Fibroblast of the conjunctiva (primary cell): ENCODE measurements around the gene HFM1.
"Not testable (repeated sequence)": the region's sequence is repeated elsewhere in the genome, so short reads cannot be mapped to it uniquely, and the experiment has no call there.

Experiments used
- DNase-seq: peaks from one replicate; pipeline ENCODE4 v3.0.0-alpha.2; 2010; ENCODE audit warnings: low read depth

The HFM1 gene

DNA sequence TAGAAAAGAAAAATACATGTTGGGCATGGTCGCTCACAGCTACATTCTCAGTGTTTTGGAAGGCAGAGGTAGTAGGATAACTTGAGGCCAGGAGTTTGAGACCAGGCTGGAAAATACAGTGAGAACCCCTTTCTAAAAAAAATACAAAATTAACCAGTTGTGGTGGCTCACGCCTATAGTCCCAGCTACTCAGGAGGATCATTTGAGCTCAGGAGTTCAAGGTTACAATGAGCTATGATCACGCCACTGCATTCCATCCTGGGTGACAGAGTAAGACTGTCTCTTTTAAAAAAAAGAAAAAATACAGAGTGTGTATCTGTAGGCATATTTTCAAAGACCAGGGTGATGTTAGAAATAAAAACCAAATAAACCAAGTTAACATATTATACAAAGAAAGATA is 57.8 kb downstream of the HFM1 start:
- DNase-seq: no peak

DNA sequence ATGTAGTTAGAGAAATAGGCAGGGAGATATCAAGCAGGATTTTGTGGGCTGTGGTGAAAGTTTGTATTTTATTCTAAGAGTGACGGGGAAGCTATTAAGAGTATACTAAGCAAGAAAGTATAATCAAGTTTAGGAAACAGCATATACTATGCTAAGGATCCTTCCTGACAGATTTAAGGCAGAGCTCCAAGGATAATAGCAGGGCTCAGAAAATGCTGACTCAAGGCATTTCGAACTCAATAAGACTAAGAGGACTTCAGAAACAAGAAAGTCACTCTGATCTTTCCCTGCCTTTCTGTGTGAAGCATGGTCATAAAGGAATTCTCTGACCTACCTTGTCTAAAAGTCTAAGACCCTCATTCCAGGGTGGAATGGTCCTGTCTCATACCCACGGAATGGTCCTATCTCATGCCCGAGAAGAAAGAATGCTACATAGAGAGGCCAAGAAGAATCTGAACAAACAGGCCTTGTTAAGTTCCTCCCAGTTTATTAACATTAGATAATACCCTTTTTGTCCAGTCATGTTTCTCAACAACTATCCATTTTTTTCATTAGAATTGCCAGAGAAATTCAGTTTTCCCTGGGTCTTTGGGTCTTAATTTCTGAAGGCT is 59.1 kb downstream of the HFM1 start:
- no peak for DNase-seq

DNA sequence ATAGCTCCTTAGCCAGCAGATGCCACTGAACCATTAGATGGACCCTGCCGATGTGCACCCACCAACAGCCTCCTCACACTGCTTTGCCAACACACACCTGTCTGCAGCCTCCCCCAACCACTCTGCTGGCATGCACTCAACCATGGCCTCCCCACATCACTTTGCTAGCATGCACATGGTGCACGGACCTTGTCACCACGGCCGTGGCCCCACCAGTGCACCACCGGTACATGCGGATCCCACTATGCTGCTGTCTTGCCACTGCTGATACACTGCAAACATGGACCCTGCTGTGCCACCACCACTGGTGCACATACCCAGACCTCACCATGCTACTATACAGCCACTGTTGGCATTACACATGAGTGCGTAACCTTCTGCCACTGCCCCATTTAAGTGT is 66.1 kb downstream of the HFM1 start:
- no peak for DNase-seq

DNA sequence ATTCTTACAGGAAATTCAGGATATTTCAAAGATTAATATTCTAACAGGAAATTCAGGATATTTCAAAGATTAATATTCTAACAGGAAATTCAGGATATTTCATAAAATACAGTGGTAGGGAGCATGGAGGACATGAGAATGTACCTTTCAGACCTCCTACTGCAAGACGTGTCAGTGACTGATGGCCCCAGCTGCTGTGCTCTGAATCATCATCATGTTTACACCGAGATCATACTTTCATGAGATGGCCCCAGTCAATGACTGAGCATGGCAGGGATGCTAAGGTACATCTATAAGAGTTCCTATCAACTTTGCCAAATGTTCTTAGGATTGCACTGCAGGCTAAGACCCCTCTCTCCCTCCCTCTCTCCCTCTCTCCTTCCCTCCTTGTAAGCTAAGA is 69.0 kb downstream of the HFM1 start:
- DNase-seq: no peak

DNA sequence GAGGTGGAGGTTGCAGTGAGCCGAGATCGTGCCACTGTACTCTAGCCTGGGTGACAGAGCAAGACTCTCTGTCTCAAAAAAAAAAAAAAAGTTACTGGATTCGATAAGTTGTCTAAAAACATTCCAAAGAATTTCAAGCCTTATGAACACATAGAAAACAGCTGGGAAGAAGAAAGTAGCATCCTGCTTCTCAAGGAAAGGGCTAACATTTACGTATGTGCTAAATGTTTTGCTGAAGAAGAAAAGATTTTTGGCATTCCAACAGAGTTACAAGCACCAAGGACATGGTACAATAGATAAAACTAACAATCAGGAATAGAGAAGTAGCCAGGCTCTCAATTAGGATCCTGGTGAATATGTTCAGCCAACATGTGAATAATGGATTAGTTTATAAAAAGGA is 69.8 kb downstream of the HFM1 start:
- DNase-seq: no peak

DNA sequence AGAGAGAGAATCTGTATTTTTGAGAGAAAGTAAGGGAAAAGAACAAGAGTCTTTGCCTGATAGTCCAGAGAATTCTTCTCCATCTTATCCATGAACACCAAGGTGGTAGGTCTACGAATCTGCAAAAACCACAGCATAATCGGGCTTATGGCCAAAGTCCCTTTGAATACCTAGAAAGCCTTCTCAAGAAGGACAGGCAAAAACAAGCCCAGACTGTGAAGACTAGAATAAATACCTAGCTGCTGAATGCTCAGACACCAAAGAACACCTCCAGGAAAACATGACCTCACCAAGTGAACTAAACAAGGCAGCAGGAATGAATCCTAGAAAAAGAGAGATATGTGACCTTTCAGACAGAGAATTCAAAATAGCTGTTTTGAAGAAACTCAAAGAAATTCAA is 79.2 kb downstream of the HFM1 start:
- DNase-seq: no peak

DNA sequence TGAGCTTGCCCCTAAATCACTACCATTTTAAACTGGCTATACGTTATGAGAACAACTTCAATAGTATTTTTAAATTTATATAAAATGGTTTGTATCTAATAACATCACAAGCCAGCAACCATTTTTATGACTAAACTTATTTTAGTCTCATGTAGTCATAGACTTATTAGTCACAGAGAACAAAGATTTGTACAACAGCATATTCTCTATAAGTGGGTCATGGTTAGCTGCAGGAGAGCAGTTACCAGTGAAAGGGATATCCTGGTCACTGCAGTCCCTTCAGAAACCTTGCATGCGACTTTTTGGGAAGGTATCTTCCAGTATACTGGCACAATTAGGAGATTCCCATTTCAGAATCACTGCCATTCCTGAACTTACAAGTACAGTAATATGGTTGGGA is 90.0 kb downstream of the HFM1 start:
- DNase-seq: no peak

DNA sequence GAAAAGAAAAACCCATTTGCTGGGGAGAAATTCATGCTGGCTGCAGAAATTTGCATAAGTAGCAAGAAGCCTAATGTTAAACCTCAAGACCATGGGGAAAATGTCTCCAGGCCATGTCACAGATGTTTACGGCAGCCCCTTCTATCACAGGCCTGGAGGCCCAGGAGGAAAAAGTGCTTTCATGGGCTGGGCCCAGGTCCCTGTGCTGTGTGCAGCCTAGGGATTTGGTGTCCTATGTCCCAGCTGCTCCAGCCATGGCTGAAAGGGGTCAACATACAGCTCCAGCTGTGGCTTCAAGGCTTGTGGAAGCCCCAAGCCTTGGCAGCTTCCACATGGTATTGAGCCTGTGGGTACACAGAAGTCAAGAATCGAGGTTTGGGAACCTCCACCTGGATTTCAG is 93.0 kb downstream of the HFM1 start:
- no peak for DNase-seq

DNA sequence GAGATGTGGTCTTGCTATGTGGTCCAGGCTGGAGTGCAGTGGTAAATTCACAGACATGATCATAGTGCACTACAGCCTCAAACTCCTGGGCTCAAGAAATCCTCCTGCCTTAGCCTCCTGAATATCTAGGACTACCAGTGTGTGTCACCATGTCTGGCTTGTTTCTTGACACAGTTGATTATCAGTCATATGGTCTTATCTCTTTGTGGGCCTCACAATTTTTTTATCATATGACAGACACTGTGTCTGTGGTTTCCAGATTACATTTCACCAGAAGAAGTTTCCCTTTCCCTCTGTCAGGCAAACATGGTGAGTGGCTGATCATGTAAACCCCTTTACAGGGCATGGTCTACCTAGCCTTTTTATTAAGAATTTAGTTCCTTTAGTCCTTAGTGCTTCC is 96.1 kb downstream of the HFM1 start:
- DNase-seq: no peak

DNA sequence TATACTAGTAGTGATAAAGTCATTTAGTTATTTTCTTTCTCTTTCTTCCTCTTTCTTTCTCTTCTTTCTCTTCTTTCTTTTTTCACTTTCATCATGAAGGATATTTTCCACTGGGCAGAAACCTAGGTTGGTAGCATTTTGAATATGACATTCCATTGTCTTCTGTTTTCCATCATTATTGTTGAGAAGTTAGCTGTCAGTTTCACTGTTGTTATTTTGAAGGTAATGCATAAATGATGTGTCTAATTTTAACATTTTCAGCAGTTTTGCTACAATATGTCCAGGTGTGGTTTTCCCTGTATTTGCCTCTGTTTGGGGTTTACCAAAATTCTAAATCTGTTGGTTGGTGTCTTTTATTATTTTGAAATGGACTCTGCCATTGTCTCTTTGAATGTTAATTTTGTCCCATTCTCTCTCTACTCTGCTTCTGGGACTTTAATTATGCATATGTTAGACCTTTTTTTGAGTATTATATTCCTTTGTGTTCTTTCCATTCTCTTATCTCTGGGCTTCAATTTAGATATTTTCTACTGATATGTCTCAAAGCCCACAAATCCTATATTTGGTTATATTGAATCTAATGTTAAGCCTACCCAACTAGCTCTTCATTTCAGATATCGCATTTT is 96.7 kb downstream of the HFM1 start:
- DNase-seq: no peak

DNA sequence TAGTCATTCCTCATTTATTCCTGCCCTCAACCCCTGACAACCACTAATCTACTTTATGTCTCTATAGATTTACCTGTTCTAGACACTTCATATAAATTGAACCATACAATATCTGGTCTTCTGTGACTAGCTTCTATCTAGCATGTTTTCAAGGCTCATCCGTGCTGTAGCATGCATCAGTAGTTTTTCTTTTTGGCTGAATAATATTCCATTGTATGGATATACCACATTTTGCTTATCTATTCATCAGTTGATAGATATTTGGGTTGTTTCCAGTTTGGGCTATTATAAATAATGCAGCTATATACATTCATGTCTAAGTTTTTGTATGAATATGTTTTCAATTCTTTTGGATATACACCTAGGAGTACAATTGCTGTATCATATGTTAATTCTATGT is 101.5 kb downstream of the HFM1 start:
- DNase-seq: no peak

DNA sequence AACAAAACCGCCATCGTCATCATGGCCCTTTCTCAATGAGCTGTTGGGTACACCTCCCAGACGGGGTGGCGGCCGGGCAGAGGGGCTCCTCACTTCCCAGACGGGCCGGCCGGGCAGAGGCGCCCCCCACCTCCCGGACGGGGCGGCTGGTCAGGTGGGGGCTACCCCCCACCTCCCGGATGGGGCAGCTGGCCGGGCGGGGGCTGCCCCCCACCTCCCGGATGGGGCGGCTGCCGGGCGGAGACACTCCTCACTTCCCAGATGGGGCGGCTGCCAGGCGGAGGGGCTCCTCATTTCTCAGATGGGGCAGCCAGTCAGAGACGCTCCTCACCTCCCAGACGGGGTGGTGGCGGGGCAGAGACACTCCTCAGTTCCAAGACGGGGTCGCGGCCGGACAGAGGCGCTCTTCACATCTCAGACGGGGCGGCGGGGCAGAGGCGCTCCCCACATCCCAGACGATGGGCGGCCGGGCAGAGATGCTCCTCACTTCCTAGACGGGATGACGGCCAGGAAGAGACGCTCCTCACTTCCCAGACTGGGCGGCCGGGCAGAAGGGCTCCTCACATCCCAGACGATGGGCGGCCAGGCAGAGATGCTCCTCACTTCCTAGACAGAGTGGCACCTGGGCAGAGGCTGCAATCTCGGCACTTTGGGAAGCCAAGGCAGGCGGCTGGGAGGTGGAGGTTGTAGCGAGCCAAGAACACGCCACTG is 115.6 kb downstream of the HFM1 start:
- DNase-seq: not testable (repeated sequence)

DNA sequence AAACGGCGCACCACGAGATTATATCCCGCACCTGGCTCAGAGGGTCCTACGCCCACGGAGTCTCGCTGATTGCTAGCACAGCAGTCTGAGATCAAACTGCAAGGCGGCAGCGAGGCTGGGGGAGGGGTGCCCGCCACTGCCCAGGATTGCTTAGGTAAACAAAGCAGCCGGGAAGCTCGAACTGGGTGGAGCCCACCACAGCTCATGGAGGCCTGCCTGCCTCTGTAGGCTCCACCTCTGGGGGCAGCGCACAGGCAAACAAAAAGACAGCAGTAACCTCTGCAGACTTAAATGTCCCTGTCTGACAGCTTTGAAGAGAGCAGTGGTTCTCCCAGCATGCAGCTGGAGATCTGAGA is 117.7 kb downstream of the HFM1 start:
- DNase-seq: not testable (repeated sequence)

DNA sequence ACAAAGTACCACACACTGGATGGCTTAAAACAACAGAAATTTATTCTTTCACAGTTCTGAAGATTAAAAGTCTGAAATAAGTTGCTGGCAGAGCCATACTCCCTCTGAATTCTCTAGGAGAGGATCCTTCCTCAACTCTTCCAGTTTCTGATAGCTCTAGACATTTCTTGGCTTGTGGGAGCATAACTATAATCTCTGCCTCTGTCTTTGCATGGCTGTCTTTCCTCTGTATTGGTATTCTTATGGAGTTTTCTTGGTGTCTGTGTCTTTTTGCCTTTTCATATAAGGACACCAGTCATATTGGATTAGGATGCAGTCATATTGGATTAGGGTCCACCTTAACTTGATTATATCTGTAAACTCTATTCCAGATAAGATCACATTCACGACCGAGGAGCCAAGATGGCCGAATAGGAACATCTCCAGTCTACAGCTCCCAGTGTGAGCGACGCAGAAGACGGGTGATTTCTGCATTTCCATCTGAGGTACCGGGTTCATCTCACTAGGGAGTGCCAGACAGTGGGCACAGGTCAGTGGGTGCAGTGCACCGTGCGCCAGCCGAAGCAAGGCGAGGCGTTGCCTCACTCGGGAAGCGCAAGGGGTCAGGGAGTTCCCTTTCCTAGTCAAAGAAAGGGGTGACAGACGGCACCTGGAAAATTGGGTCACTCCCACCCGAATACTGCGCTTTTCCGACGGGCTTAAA is 118.2 kb downstream of the HFM1 start:
- DNase-seq: not testable (repeated sequence)

DNA sequence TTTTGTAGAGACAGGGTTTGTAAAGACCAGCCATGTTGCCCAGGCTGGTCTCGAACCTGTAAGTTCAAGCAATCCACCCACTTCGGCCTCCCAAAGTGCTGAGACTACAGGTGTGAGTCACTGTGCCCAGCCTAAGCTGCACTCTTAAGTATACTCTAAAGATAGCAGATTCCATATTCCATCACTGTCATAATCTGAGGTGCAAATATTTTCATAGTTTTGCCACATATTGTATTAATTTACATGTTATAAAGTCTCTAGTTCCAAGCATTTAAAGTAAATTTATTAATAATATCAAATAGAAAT is 121.3 kb downstream of the HFM1 start:
- DNase-seq: no peak

DNA sequence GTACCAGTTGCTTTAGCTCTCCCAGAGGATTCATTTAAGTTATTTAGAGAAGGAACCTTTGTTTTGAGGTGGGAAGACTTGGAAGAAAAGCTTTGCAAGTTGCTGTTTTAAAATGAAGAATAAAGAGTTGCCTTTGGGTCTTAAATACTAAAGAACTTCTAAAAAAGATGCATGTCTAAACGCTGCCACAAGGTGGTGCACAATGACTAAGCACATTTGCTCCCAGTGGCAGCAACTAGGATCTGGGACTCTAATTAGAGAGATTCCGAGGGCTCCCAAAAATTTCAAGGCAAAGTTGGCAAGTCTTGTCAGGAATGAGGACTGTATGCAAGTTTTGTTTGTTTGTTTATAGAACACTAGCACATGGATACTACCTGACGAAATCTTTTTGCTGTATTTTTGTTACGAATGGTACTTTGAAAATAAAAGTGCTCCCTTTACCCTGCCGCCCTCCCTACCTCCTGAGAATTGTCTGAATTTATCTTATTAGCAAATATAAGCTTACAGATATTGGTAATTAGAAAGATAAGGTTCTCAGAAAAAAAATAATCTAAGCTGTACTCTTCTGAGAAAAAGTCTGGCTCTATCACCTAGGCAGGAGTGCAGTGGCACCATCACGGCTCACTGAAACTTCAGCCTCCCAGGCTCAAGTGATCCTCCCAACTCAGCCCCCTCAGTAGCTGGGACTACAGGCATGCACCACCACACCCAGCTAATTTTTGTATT is 121.8 kb downstream of the HFM1 start:
- peak; percentile 72 for DNase-seq

DNA sequence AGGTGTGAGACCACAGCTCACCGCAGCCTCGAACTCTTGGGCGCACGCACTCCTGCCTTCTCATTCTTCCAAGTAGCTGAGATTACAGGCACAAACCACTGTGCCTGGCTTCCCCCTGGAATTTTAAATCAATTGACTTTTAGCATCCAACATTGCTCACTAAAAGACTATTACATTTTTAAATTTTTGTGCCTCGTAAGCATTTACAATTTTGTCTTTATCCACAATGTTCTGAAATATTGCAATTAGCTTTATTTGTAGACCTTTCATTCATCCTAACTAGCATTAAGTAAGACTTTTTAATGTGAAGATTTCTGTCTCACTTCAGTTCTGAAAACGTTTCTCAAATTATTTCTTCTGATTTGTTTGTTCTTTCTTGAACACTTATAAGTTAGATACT is 122.9 kb downstream of the HFM1 start:
- DNase-seq: no peak

DNA sequence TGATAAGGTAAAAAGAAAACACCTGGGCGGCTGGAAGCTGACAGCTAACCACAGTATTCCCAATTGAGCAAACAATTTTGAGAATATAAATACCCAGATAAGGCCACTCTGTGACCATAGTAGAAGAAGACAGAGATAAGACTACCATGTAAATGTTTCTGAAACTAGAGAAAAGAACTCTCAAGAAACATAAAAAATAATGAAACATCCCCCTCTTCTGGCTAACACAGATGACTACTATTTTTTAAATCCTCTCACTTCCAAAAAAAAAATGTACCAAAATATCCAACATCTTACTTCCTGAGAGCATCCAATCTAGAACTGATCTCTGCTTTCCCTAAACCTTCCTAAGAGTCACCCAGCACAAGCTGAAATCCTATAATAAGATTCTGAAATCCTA is 125.9 kb downstream of the HFM1 start:
- peak; percentile 13 for DNase-seq

DNA sequence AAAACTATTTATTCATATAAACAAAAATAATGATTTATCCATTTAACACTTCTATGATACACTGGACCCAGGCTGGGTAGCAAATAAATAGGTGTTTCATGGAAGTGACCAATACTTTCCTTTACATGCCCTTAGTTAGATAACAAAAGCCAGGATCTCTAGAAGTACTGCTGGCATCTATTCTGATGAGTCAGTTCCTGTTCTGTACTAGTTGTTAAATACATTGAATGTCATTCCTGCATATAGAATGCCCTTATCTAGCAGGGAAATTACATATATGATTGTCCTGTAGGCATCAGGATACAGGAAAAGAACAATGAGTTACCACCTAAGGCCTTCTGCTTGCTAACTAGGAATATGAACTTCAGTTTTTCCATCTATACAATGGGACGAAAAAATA is 130.8 kb downstream of the HFM1 start:
- no peak for DNase-seq

DNA sequence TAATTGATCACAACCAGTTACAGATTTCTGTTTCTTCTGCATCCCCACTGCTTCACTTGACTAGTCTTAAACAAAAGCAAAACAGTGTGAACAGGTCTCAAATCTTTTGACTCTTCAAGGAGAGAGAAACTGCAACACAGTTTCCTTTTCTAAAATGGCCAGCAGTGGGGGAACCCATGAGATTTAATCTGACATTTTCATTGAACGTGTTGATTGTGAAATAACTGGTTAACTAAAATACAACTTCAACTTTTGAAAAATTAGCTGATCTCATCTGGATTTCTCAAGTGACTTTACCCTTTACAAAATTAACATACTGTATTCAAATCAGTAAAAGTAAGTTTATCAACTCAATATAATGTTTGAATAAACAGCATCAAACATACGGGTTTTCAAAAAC is 143.0 kb downstream of the HFM1 start:
- no peak for DNase-seq

DNA sequence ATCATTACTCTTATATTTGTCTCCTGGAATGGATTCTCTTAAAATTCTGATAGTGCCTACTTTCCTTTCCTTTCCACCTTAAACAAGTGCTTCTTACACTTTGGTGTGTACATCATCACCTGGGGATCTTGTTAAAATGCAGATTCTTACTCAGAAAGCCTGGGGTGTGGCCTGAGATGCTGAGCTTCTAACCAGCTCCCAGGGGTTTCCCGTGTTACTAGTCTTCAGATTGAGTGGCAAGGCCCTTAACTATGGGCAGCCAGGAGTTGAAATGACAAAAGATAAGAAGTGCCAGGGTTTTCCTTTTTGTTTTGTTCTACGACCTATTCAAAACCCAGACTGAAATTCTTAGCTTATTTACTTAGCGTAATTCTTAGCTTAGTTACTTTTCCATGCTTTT is 159.2 kb downstream of the HFM1 start:
- DNase-seq: no peak

DNA sequence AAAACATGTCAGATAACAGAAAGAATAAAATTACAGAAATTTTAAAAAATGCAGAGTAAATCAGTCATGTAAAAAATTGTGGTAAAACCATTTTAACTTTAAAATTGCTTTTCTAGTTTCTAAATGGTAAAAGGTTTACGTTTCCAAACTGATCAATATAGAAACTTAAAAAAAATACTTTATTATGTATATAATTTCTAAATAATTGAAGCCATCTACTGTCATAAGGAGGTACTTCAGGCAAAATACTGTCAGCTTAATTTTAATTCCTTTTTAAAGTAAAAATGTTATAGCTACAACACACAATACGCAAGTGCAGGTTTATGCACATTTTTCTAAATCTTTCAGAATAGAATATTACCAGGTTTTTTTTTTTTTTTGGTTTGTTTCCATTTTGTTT is 159.9 kb downstream of the HFM1 start:
- DNase-seq: no peak

DNA sequence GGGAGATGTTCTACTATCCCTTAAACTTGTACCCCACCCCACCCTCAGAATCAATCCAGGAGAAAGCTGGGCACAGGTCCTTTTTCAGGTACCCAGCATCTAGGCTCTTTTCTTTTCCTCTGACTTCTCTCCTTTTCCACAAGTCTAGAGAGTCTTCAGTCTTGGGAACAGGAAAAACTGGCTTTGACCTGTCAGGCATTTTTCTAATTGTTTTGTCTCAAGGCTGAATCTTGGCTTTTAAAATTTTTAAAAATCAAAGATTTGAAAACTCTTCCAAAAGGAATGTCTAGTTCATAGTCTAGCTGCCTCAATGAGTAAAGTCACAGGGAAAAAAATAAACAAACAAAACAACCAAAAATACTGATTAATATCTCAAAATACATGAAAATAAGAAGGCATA is 161.5 kb downstream of the HFM1 start:
- DNase-seq: no peak
